Esophagus muscularis mucosa (tissue), 4 donors: Measurements from ENCODE around the gene QSOX2. TPM values are rescaled to one million over a fixed set of nuclear protein-coding genes. Genes with fewer than 3 reads are reported as not detected.

Experiments
- DNase-seq: peaks from one replicate; pipeline ENCODE4 v3.0.0-alpha.2; 2017; ENCODE audit errors: extremely low spot score
- H3K27ac ChIP-seq, 4 donors: fragments of 200-600 bp; sonication (generic); replicated peaks in 1 of 4; 1 replicate in 3 of 4; 2 replicates in 1 of 4; pipeline ENCODE4 v1.5.1; 2016 to 2019; ENCODE audit warnings: mild to moderate bottlenecking in 1 of 4
- H3K27me3 ChIP-seq, 4 donors: fragments of 200-600 bp; sonication (generic); one replicate each; pipeline versions ENCODE4 v1.5.1 to v1.6.0; 2016 to 2019
- H3K36me3 ChIP-seq, 4 donors: fragments of 200-600 bp; sonication (generic); one replicate each; pipeline ENCODE4 v1.5.1; 2016 to 2019
- H3K4me1 ChIP-seq, 4 donors: fragments of 200-600 bp; sonication (generic); one replicate each; pipeline ENCODE4 v1.5.1; 2016 to 2019
- H3K4me3 ChIP-seq, 4 donors: fragments of 200-600 bp; sonication (generic); 1 replicate in 2 of 4; 2 replicates in 2 of 4; pipeline ENCODE4 v1.5.1; 2016 to 2019; ENCODE audit warnings: mild to moderate bottlenecking in 4 of 4, moderate library complexity in 1 of 4
- H3K9me3 ChIP-seq, 4 donors: fragments of 200-600 bp; sonication (generic); 1 replicate in 3 of 4; 2 replicates in 1 of 4; pipeline ENCODE4 v1.5.1; 2016 to 2019
- CTCF ChIP-seq, 3 experiments: fragments of 200-600 bp in 2 of 3; fragments of 450-650 bp in 1 of 3; sonication (generic) in 2 of 3; IDR thresholded peaks; one replicate each; pipeline ENCODE4 v1.5.1; 2017 to 2019; ENCODE audit warnings: antibody characterized with exemption in 3 of 3, mild to moderate bottlenecking in 2 of 3, moderate library complexity in 1 of 3
- EP300 ChIP-seq: sonication (generic); formaldehyde crosslinking; IDR thresholded peaks from one replicate; pipeline ENCODE4 v1.6.1; 2017; ENCODE audit warnings: antibody characterized with exemption
- POLR2A ChIP-seq: fragments of 450-650 bp; IDR thresholded peaks from one replicate; pipeline ENCODE4 v1.6.1; 2017; ENCODE audit warnings: antibody characterized with exemption, moderate library complexity, mild to moderate bottlenecking, low read depth
- POLR2AphosphoS5 ChIP-seq, 2 donors: sonication (generic); formaldehyde crosslinking; IDR thresholded peaks; one replicate each; pipeline ENCODE4 v1.6.1; 2017; ENCODE audit warnings: antibody characterized with exemption in 2 of 2
- WGBS: methylation state at CpG from one replicate; pipeline ENCODE4 v1.1.5; 2018; 5-methylcytosine and 5-hydroxymethylcytosine counted together
- intact Hi-C: fragments of 100-400 bp; cut with DNase I; formaldehyde crosslinking; loops from one replicate; pipeline ENCODE4 v1.15.1; 2023
- total RNA-seq, 4 donors: library from RNA; depleted of rRNA; stranded (reverse); fragments of >200 nt; gene quantifications; one replicate each; pipeline versions ENCODE4 v1.1.0 to v1.2.1, GENCODE V29; 2016

QSOX2 gene
- total RNA-seq, 4 donors from 2014 or later = 5.4 to 7.6 (median 6.3) TPM

GRCh38 chr9:136159851-136160250 is 85.8 kb downstream of the QSOX2 start:
- intact Hi-C loops = no loop called here
- H3K4me3 ChIP-seq = no peak overlapping the region
- TF ChIP-seq CTCF (IDR thresholded peaks at IDR 0.05) (no peak), POLR2A (no peak), POLR2AphosphoS5 (IDR thresholded peaks at IDR 0.05) (no peak)
- no peak overlapping the region for H3K27ac ChIP-seq
- peaks cover 0 to 11% (median 6%) of the 10 kb centered on the region in 4 donors for H3K9me3 ChIP-seq
- H3K36me3 ChIP-seq = no peaks in the 10 kb centered on the region
- WGBS = no CpG with 5 or more reads among the region's 16 CpGs
- no peaks in the 10 kb centered on the region for H3K4me1 ChIP-seq
- DNase-seq = no peak
- peaks cover 0 to 72% (median 7%) of the 10 kb centered on the region in 4 donors for H3K27me3 ChIP-seq

- Histone ChIP-seq H3K36me3 (no peaks in the 10 kb centered on the region), H3K27ac (no peak overlapping the region), H3K4me3 (no peak overlapping the region), H3K27me3 (peaks cover 0 to 77% (median 7%) of the 10 kb centered on the region in 4 donors), H3K9me3 (no peaks in the 10 kb centered on the region), H3K4me1 (no peaks in the 10 kb centered on the region)
- intact Hi-C loops = no loop called here
- TF ChIP-seq POLR2A (no peak), CTCF (IDR thresholded peaks at IDR 0.05) (no peak), EP300 (no peak)
- DNase-seq = no peak
- 62% methylated on average over 10 of the region's 20 CpGs for WGBS
These were observed 87.9 kb downstream of the QSOX2 start for GRCh38 chr9:136157477-136158265.

Other genes with a start within 250 kb of the QSOX2 start
- 100 to 1,000 TPM in 3 of 4 donors, 10 to 100 TPM in 1; 93.8 to 192 (median 142) TPM for gene NACC2, start 150.5 kb downstream of the QSOX2 start, total RNA-seq
- gene TMEM250, start 126.9 kb downstream of the QSOX2 start, total RNA-seq = 10 to 100 TPM; 33.6 to 77.6 (median 59.4) TPM
- gene LHX3, start 40.7 kb downstream of the QSOX2 start, total RNA-seq = not detected
- not detected for gene CCDC187, start 58.3 kb upstream of the QSOX2 start, total RNA-seq
- 10 to 100 TPM in 3 of 4 donors, 1 to 10 TPM in 1; 8.3 to 18.5 (median 16.3) TPM for gene GPSM1, start 81.7 kb upstream of the QSOX2 start, total RNA-seq
- 10 to 100 TPM; 29.5 to 41.3 (median 35.8) TPM for gene DNLZ, start 117.9 kb upstream of the QSOX2 start, total RNA-seq
- 1 to 10 TPM; 1.2 to 4.2 (median 1.9) TPM for gene CARD9, start 127.9 kb upstream of the QSOX2 start, total RNA-seq
- gene SNAPC4, start 154.4 kb upstream of the QSOX2 start, total RNA-seq = 1 to 10 TPM; 3.3 to 8.4 (median 4.9) TPM
- 10 to 100 TPM; 26.2 to 44.8 (median 37.6) TPM for gene ENTR1, start 164.8 kb upstream of the QSOX2 start, total RNA-seq
- 10 to 100 TPM; 22.8 to 43.9 (median 35.0) TPM for gene PMPCA, start 164.8 kb upstream of the QSOX2 start, total RNA-seq
- 10 to 100 TPM in 2 of 4 donors, 1 to 10 TPM in 2; 8.4 to 17.1 (median 12.5) TPM for gene INPP5E, start 194.0 kb upstream of the QSOX2 start, total RNA-seq
- gene SEC16A, start 237.2 kb upstream of the QSOX2 start, total RNA-seq = 10 to 100 TPM; 43.2 to 62.3 (median 51.3) TPM